Measurements from ENCODE around the gene MEMO1. TPM values are rescaled to one million over a fixed set of nuclear protein-coding genes. Genes with fewer than 3 reads are reported as not detected.
"Not testable (repeated sequence)": the region's sequence is repeated elsewhere in the genome, so short reads cannot be mapped to it uniquely, and the experiment has no call there.

The MEMO1 gene
- total RNA-seq, 1 experiment from 2014 or later = 54.6 TPM

- no TSS peak for BruUV-seq (replicated peaks)
- DNase-seq (ENCODE audit: unreplicated experiment) = no peak
- TF ChIP-seq CTCF (IDR thresholded peaks at IDR 0.05; ENCODE audit: unreplicated experiment) = no peak
- no peaks in the 10 kb centered on the region for H3K9me3 Mint-ChIP-seq (ENCODE audit: unreplicated experiment)
- H3K27ac Mint-ChIP-seq (ENCODE audit: low read depth, unreplicated experiment) = peak overlapping the region; percentile 49
- H3K4me1 Mint-ChIP-seq (ENCODE audit: insufficient read depth, unreplicated experiment) = peaks cover 19% of the 10 kb centered on the region
- H3K4me3 Mint-ChIP-seq (ENCODE audit: unreplicated experiment) = no peak overlapping the region
- ChIA-PET CTCF (no interaction called here), POLR2A (interaction anchor here (0.6 to 0.7 kb wide), 2 partner anchors 22 to 25 kb away, joined by 3 read pairs; no protein-coding TSS in a partner anchor)
- intact Hi-C loops (cut with micrococcal nuclease) = no loop called here
- H3K36me3 Mint-ChIP-seq (ENCODE audit: insufficient read depth, unreplicated experiment) = peaks cover 20% of the 10 kb centered on the region
- H3K27me3 Mint-ChIP-seq (ENCODE audit: insufficient read depth, unreplicated experiment) = no peaks in the 10 kb centered on the region
These were observed 54.5 kb downstream of the MEMO1 start for GRCh38 chr2:31956312-31956711.

- H3K36me3 Mint-ChIP-seq (ENCODE audit: insufficient read depth, unreplicated experiment) = peaks cover 27% of the 10 kb centered on the region
- H3K4me1 Mint-ChIP-seq (ENCODE audit: insufficient read depth, unreplicated experiment); H3K27ac Mint-ChIP-seq (ENCODE audit: low read depth, unreplicated experiment); intact Hi-C loops (cut with micrococcal nuclease); BruUV-seq (replicated peaks); DNase-seq (ENCODE audit: unreplicated experiment); H3K9me3 Mint-ChIP-seq (ENCODE audit: unreplicated experiment); H3K27me3 Mint-ChIP-seq (ENCODE audit: insufficient read depth, unreplicated experiment); H3K4me3 Mint-ChIP-seq (ENCODE audit: unreplicated experiment): not testable (repeated sequence)
- POLR2A ChIA-PET = interaction anchor here (0.5 to 0.8 kb wide), 3 partner anchors 18 to 510 kb away, joined by 3 to 7 read pairs (median 3); no protein-coding TSS in a partner anchor
- CTCF ChIA-PET = interaction anchor here (0.7 kb wide), 1 partner anchor 17 kb away, joined by 3 read pairs; no protein-coding TSS in a partner anchor
These were observed 57.7 kb downstream of the MEMO1 start for GRCh38 chr2:31953095-31953494.

GRCh38 chr2:31950946-31951562 lies 59.8 kb downstream of the MEMO1 start:
- H3K27ac Mint-ChIP-seq (ENCODE audit: low read depth, unreplicated experiment) = no peak overlapping the region
- no TSS peak for BruUV-seq (replicated peaks)

GRCh38 chr2:31947871-31948270 lies 62.9 kb downstream of the MEMO1 start:
- Mint-ChIP-seq H3K27me3 (ENCODE audit: insufficient read depth, unreplicated experiment) (no peaks in the 10 kb centered on the region), H3K27ac (ENCODE audit: low read depth, unreplicated experiment) (peak overlapping the region; percentile 29), H3K9me3 (ENCODE audit: unreplicated experiment) (no peaks in the 10 kb centered on the region), H3K4me3 (ENCODE audit: unreplicated experiment) (no peak overlapping the region), H3K36me3 (ENCODE audit: insufficient read depth, unreplicated experiment) (peaks cover 10% of the 10 kb centered on the region), H3K4me1 (ENCODE audit: insufficient read depth, unreplicated experiment) (peaks cover 12% of the 10 kb centered on the region)
- no peak for TF ChIP-seq CTCF (IDR thresholded peaks at IDR 0.05; ENCODE audit: unreplicated experiment)
- ChIA-PET CTCF (interaction anchor here (0.5 kb wide), 1 partner anchor 148 kb away, joined by 3 read pairs; no protein-coding TSS in a partner anchor), POLR2A (interaction anchor here (1.6 kb wide), 1 partner anchor 63 kb away, joined by 3 read pairs; no protein-coding TSS in a partner anchor)
- intact Hi-C loops (cut with micrococcal nuclease) = no loop called here
- no TSS peak for BruUV-seq (replicated peaks)
- no peak for DNase-seq (ENCODE audit: unreplicated experiment)

More at GRCh38 chr2:31950946-31951562, 59.8 kb downstream of the MEMO1 start:
- no peaks in the 10 kb centered on the region for H3K27me3 Mint-ChIP-seq (ENCODE audit: insufficient read depth, unreplicated experiment)
- H3K4me1 Mint-ChIP-seq (ENCODE audit: insufficient read depth, unreplicated experiment) = no peaks in the 10 kb centered on the region
- H3K4me3 Mint-ChIP-seq (ENCODE audit: unreplicated experiment) = no peak overlapping the region
- TF ChIP-seq CTCF (IDR thresholded peaks at IDR 0.05; ENCODE audit: unreplicated experiment) = no peak
- intact Hi-C loops (cut with micrococcal nuclease) = no loop called here
- ChIA-PET CTCF (no interaction called here), POLR2A (no interaction called here)
- H3K9me3 Mint-ChIP-seq (ENCODE audit: unreplicated experiment) = no peaks in the 10 kb centered on the region
- H3K36me3 Mint-ChIP-seq (ENCODE audit: insufficient read depth, unreplicated experiment) = peaks cover 21% of the 10 kb centered on the region
- no peak for DNase-seq (ENCODE audit: unreplicated experiment)

Measured in MCF 10A (cell line).